Measurements from ENCODE around the gene GDF10.

- TF ChIP-seq, protein P1, sequence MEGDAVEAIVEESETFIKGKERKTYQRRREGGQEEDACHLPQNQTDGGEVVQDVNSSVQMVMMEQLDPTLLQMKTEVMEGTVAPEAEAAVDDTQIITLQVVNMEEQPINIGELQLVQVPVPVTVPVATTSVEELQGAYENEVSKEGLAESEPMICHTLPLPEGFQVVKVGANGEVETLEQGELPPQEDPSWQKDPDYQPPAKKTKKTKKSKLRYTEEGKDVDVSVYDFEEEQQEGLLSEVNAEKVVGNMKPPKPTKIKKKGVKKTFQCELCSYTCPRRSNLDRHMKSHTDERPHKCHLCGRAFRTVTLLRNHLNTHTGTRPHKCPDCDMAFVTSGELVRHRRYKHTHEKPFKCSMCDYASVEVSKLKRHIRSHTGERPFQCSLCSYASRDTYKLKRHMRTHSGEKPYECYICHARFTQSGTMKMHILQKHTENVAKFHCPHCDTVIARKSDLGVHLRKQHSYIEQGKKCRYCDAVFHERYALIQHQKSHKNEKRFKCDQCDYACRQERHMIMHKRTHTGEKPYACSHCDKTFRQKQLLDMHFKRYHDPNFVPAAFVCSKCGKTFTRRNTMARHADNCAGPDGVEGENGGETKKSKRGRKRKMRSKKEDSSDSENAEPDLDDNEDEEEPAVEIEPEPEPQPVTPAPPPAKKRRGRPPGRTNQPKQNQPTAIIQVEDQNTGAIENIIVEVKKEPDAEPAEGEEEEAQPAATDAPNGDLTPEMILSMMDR (IDR thresholded peaks at IDR 0.05) = no peak
- no peak for TF ChIP-seq POLR2A (IDR thresholded peaks at IDR 0.05)
These were observed 45.4 kb upstream of the GDF10 start for GRCh38 chr10:47254611-47255010.
